PFSK-1 (cell line): ENCODE measurements around the gene TAF7. TPM values are rescaled to one million over a fixed set of nuclear protein-coding genes. Genes with fewer than 3 reads are reported as not detected.

Experiments used
- FOXP2 ChIP-seq: optimal IDR thresholded peaks from 2 replicates; pipeline ENCODE3; 2011; ENCODE audit warnings: borderline replicate concordance, control low read depth, inconsistent platforms; ENCODE audit not compliant: insufficient read depth; ENCODE audit errors: extremely low read length, extremely low read depth
- POLR2AphosphoS5 ChIP-seq: IDR thresholded peaks from 2 replicates; pipeline ENCODE4 v1.6.1; 2012; ENCODE audit warnings: low read depth, mild to moderate bottlenecking, control low read depth, low read length, moderate library complexity
- REST ChIP-seq, 2 experiments: IDR thresholded peaks; 2 replicates each; pipeline versions ENCODE4 v1.6.1 to v1.8.0; 2011 to 2012; ENCODE audit warnings: low read depth in 2 of 2, low read length in 2 of 2, control low read depth in 1 of 2, inconsistent platforms in 1 of 2, mild to moderate bottlenecking in 1 of 2, moderate library complexity in 1 of 2; ENCODE audit not compliant: insufficient read depth in 1 of 2
- SIN3A ChIP-seq: IDR thresholded peaks from 2 replicates; pipeline ENCODE4 v1.6.1; 2012; ENCODE audit warnings: mild to moderate bottlenecking, low read length, moderate library complexity, borderline replicate concordance; ENCODE audit not compliant: insufficient read depth
- TAF1 ChIP-seq: IDR thresholded peaks from 2 replicates; pipeline ENCODE4 v1.6.1; 2012; ENCODE audit warnings: low read length, control low read depth, borderline replicate concordance; ENCODE audit not compliant: insufficient read depth
- polyA plus RNA-seq: library from polyadenylated mRNA; unstranded; fragments of >200 nt; gene quantifications from one replicate; pipeline ENCODE4 v1.2.1, GENCODE V29; 2012; ENCODE audit warnings: low read depth, missing spikeins; ENCODE audit not compliant: insufficient read length

TAF7 gene
- 56.7 TPM for polyA plus RNA-seq

GRCh38 chr5:141320225-141321169 is at the start of gene TAF7:
TAF7 (minus strand) TSS chr5:141320784; CDS start chr5:141320044, 740 bp downstream.
- TF ChIP-seq POLR2AphosphoS5: peak; percentile 97
- no peak for TF ChIP-seq TAF1
- 0 out of 2 replicates have a peak, but pooled peaks have one; percentile 19 for TF ChIP-seq SIN3A
- TF ChIP-seq FOXP2: peak; percentile 90
- TF ChIP-seq REST (IDR thresholded peaks at IDR 0.05; ENCODE audit: insufficient read depth in 1 of 2, low read depth in 2 of 2, low read length in 2 of 2): 0 out of 4 replicates have a peak, but pooled peaks of 1 of the 2 experiments have one; percentile 13

- no peak for TF ChIP-seq REST (IDR thresholded peaks at IDR 0.05; ENCODE audit: insufficient read depth in 1 of 2, low read depth in 2 of 2, low read length in 2 of 2)
- no peak for TF ChIP-seq FOXP2
- TF ChIP-seq SIN3A: no peak
- TF ChIP-seq TAF1: no peak
- TF ChIP-seq POLR2AphosphoS5: no peak
These were observed 45.7 kb upstream of the TAF7 start for GRCh38 chr5:141366016-141366896.

- TF ChIP-seq FOXP2 (no peak), TAF1 (no peak), SIN3A (no peak)
These were observed 43.5 kb upstream of the TAF7 start, which contains the start of gene PCDHGA5 for GRCh38 chr5:141363952-141364660. PCDHGA5 (plus strand) TSS chr5:141364162; CDS start chr5:141364331, 169 bp downstream.

GRCh38 chr5:141362719-141363118 is 42.1 kb upstream of the TAF7 start:
- TF ChIP-seq SIN3A: no peak

GRCh38 chr5:141360685-141361084 is 40.1 kb upstream of the TAF7 start:
- TF ChIP-seq SIN3A (no peak), REST (IDR thresholded peaks at IDR 0.05; ENCODE audit: insufficient read depth in 1 of 2, low read depth in 2 of 2, low read length in 2 of 2) (no peak), POLR2AphosphoS5 (no peak), TAF1 (no peak), FOXP2 (no peak)
